Neural cell (in vitro differentiated cells): ENCODE data around the gene REV1. TPM values are rescaled to one million over a fixed set of nuclear protein-coding genes. Genes with fewer than 3 reads are reported as not detected.

Experiments used
- H2AFZ ChIP-seq: fragments of 200-600, 300-800 bp; sonication (generic), shearing (Covaris generic); 2 replicates; pipeline ENCODE4 v1.6.0; 2014; ENCODE audit warnings: low read depth, mild to moderate bottlenecking, antibody characterized with exemption, low read length, moderate library complexity
- H3F3A ChIP-seq: fragments of 200-600 bp; shearing (Covaris generic); 2 replicates; pipeline ENCODE4 v1.6.1; 2016; ENCODE audit warnings: mild to moderate bottlenecking, moderate library complexity, mixed read lengths, antibody characterized with exemption, low read length; ENCODE audit not compliant: insufficient read depth, poor library complexity, severe bottlenecking
- H3K27ac ChIP-seq: fragments of 200-600, 300-800 bp; sonication (generic), shearing (Covaris generic); 2 replicates; pipeline ENCODE4 v1.5.1; 2014; ENCODE audit warnings: mild to moderate bottlenecking, low read length, moderate library complexity
- H3K27me3 ChIP-seq: fragments of 300-800, 200-600 bp; sonication (generic), shearing (Covaris generic); 2 replicates; pipeline ENCODE4 v1.6.0; 2014; ENCODE audit warnings: mild to moderate bottlenecking, low read depth, low read length, moderate library complexity; ENCODE audit not compliant: insufficient read depth
- H3K36me3 ChIP-seq: fragments of 300-800, 200-600 bp; sonication (generic), shearing (Covaris generic); 2 replicates; pipeline ENCODE4 v1.5.1; 2014; ENCODE audit warnings: mild to moderate bottlenecking, antibody characterized with exemption, low read length, moderate library complexity; ENCODE audit not compliant: insufficient read depth
- H3K4me2 ChIP-seq: fragments of 300-800, 200-600 bp; sonication (generic), shearing (Covaris generic); 2 replicates; pipeline ENCODE4 v1.6.0; 2014; ENCODE audit warnings: mild to moderate bottlenecking, low read length
- H3K4me3 ChIP-seq: fragments of 300-800, 200-600 bp; sonication (generic), shearing (Covaris generic); 2 replicates; pipeline ENCODE4 v1.5.1; 2014; ENCODE audit warnings: mild to moderate bottlenecking, low read length, moderate library complexity
- H3K79me2 ChIP-seq: fragments of 200-600 bp; shearing (Covaris generic); replicated peaks from 2 replicates; pipeline ENCODE4 v1.6.0; 2014; ENCODE audit warnings: mild to moderate bottlenecking, low read length, moderate library complexity; ENCODE audit not compliant: insufficient read depth
- H3K9ac ChIP-seq: fragments of 300-800, 200-600 bp; sonication (generic), shearing (Covaris generic); 2 replicates; pipeline ENCODE4 v1.6.1; 2016; ENCODE audit warnings: mild to moderate bottlenecking, low read length, mixed read lengths
- H3K9me2 ChIP-seq: fragments of 200-600 bp; shearing (Covaris generic); 2 replicates; pipeline ENCODE4 v1.6.1; 2016; ENCODE audit warnings: mild to moderate bottlenecking, low read length, mixed read lengths; ENCODE audit not compliant: insufficient read depth
- H3K9me3 ChIP-seq: fragments of 200-600, 300-800 bp; sonication (generic), shearing (Covaris generic); 2 replicates; pipeline ENCODE4 v1.6.1; 2016; ENCODE audit warnings: mild to moderate bottlenecking, mixed run types, low read length, moderate library complexity, mixed read lengths
- H4K20me1 ChIP-seq: fragments of 200-600 bp; shearing (Covaris generic); 2 replicates; pipeline ENCODE4 v1.6.1; 2016; ENCODE audit warnings: mild to moderate bottlenecking, mixed run types; ENCODE audit not compliant: insufficient read depth
- CTCF ChIP-seq: fragments of 450-650 bp; IDR thresholded peaks from 2 replicates; pipeline ENCODE4 v1.5.1; 2014; ENCODE audit warnings: antibody characterized with exemption, mild to moderate bottlenecking, moderate library complexity; ENCODE audit not compliant: poor library complexity, severe bottlenecking
- EP300 ChIP-seq: fragments of 450-650 bp; conservative IDR thresholded peaks from 2 replicates; pipeline ENCODE4 v1.6.1; 2014; ENCODE audit warnings: antibody characterized with exemption, mild to moderate bottlenecking, moderate library complexity; ENCODE audit not compliant: poor library complexity, severe bottlenecking
- EZH2 ChIP-seq: fragments of 200-600, 300-800 bp; shearing (Covaris generic), sonication (generic); IDR thresholded peaks from 2 replicates; pipeline ENCODE4 v1.6.1; 2014; ENCODE audit warnings: antibody characterized with exemption, low read length, borderline replicate concordance, mild to moderate bottlenecking; ENCODE audit not compliant: insufficient read depth, poor library complexity, severe bottlenecking
- MXI1 ChIP-seq: fragments of 450-650 bp; conservative IDR thresholded peaks from 2 replicates; pipeline ENCODE4 v1.6.1; 2014; ENCODE audit warnings: antibody characterized with exemption, mild to moderate bottlenecking; ENCODE audit not compliant: poor library complexity, severe bottlenecking
- POLR2AphosphoS5 ChIP-seq: IDR thresholded peaks from 2 replicates; pipeline ENCODE4 v1.6.1; 2012
- RAD21 ChIP-seq: fragments of 450-650 bp; conservative IDR thresholded peaks from 2 replicates; pipeline ENCODE4 v1.6.1; 2014; ENCODE audit warnings: antibody characterized with exemption, mild to moderate bottlenecking, moderate library complexity
- REST ChIP-seq: IDR thresholded peaks from 2 replicates; pipeline ENCODE4 v1.6.1; 2012; ENCODE audit warnings: borderline replicate concordance
- SMC3 ChIP-seq: fragments of 450-650 bp; conservative IDR thresholded peaks from 2 replicates; pipeline ENCODE4 v1.6.1; 2014; ENCODE audit warnings: antibody characterized with exemption, mild to moderate bottlenecking, moderate library complexity; ENCODE audit not compliant: poor library complexity
- TAF1 ChIP-seq: IDR thresholded peaks from 2 replicates; pipeline ENCODE4 v1.6.1; 2012; ENCODE audit warnings: low read depth
- polyA minus RNA-seq: library from RNA; depleted of rRNA, polyadenylated mRNA; stranded (reverse); fragments of >200 nt; gene quantifications from 2 replicates; pipeline ENCODE4 v1.2.3, GENCODE V29; 2014
- polyA plus RNA-seq: library from polyadenylated mRNA; depleted of rRNA; stranded (reverse); fragments of >200 nt; gene quantifications from 2 replicates; pipeline ENCODE4 v1.2.3, GENCODE V29; 2014

REV1 gene
- polyA plus RNA-seq (73.4 and 84.1 TPM in 2 replicates), polyA minus RNA-seq (112 and 124 TPM in 2 replicates)

- H4K20me1 ChIP-seq = no peaks in the 10 kb centered on the region
- peak within 1 kb of the TSS; percentile 85 for H3K9ac ChIP-seq
- peak within 1 kb of the TSS; percentile 79 for H3K27ac ChIP-seq
- H3K9me2 ChIP-seq = no peaks in the 10 kb centered on the region
- no peaks in the 10 kb centered on the region for H3F3A ChIP-seq
- TF ChIP-seq EP300 (peak; percentile 70), SMC3 (peak; percentile 82), REST (no peak), EZH2 (no peak), MXI1 (peak; percentile 82), TAF1 (peak; percentile 61), POLR2AphosphoS5 (peak; percentile 86), CTCF (peak; percentile 99), RAD21 (peak; percentile 83)
- peak within 1 kb of the TSS; percentile 49 for H2AFZ ChIP-seq
- H3K4me2 ChIP-seq = peak within 1 kb of the TSS; percentile 87
- no peaks in the 10 kb centered on the region for H3K27me3 ChIP-seq
- H3K4me3 ChIP-seq = peak within 1 kb of the TSS; percentile 94
- no peaks in the 10 kb centered on the region for H3K36me3 ChIP-seq
- H3K9me3 ChIP-seq = no peaks in the 10 kb centered on the region
- peaks cover 38% of the 10 kb centered on the region for H3K79me2 ChIP-seq
Measured at GRCh38 chr2:99489761-99490622, at the start of gene REV1. TSS of gene REV1 (minus strand) at chr2:99490017. CDS start at chr2:99464975, 25,042 bp downstream.

GRCh38 chr2:99537910-99538485, 48.2 kb upstream of the REV1 start:
- H3K79me2 ChIP-seq = no peaks in the 10 kb centered on the region
- no peak overlapping the region for H3K9ac ChIP-seq
- H2AFZ ChIP-seq = no peak overlapping the region
- H4K20me1 ChIP-seq = no peaks in the 10 kb centered on the region
- no peak overlapping the region for H3K27ac ChIP-seq
- H3K9me2 ChIP-seq = no peaks in the 10 kb centered on the region
- no peak overlapping the region for H3K4me3 ChIP-seq
- no peaks in the 10 kb centered on the region for H3F3A ChIP-seq
- H3K9me3 ChIP-seq = no peaks in the 10 kb centered on the region
- TF ChIP-seq RAD21 = no peak
- no peak for TF ChIP-seq POLR2AphosphoS5
- TF ChIP-seq EP300 = no peak
- no peak for TF ChIP-seq REST
- TF ChIP-seq MXI1 = no peak
- TF ChIP-seq CTCF = no peak
- TF ChIP-seq EZH2 = no peak
- H3K27me3 ChIP-seq = peaks cover 16% of the 10 kb centered on the region
- H3K36me3 ChIP-seq = no peaks in the 10 kb centered on the region
- H3K4me2 ChIP-seq = no peak overlapping the region
